HG02571 (cell line): Measurements from ENCODE around the gene FXYD1.

ENCODE experiments used
- ATAC-seq: cut with Tn5 transposase; IDR thresholded peaks from one replicate; pipeline ENCODE4 v1.9.1; 2021; ENCODE audit warnings: mild to moderate bottlenecking, moderate library complexity; ENCODE audit not compliant: unreplicated experiment

Gene FXYD1

DNA sequence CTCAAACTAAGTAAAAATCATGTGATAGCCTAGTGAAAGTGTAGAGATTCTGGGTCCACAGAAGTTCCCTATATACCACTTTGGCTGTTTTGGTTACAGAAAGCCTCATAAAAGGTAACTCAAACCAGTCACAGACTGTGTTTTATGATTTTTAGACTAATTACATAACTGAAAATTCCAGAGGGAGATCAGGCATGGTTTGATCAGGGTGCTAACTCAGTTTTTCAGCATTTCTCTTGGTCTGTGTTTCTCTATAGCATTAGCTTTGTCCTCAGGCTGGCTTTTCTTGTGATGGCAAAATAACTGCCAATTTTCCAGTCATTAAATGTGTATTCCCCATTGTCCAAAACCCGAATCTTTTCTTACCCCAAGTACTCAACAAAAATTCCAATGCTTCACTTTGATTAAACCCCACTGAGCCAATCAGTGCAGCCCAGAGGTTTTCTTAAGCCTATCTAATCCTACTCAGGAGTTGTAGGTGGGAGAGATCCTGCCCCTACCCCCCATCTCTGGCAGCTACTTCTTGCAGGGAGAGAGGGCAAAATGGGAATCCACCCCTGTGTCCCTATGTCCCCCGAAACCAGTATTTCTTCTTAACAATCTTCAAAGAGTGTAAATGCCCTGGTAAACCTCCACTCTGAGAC, 31.6 kb upstream of the FXYD1 start:
- ATAC-seq = no peak

DNA sequence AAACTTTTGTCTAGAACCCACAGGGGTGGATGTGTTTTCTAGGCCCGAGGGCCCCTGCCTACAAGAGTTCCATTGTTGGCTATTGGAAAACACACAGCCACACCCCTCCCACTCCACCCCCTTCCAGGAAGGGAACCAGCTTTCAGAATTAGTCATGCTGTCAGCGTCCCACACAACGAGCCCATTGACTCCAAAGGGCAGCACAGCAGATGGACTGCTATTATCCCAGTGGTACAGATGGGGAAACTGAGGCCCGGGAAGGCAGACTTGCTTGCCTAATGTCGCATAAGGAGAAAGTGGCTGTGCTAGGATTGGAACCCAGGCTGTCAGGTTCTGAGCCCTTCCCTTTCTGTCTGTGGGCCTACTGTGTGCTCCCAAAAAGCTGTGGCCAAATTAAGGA, 31.1 kb upstream of the FXYD1 start:
- ATAC-seq = no peak

DNA sequence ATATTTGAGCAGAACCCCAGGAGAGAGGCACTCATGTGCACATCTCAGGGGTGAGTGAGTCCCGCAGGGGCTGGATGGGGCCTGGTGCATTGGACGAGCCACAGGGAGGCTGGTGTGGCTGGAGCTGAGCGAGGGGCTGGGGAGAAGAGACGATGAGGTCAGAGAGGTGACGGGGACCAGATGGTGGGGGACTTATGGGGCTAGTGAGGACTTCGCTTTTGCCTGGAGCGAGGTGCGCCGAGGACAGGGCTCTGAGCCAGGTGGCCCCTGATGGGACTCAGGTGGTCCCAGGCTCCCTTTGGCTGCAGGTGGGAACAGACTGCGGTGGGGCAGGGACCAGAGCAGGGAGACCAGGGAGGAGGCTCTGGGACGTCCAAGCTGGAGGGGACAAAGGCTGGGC, 29.9 kb upstream of the FXYD1 start:
- ATAC-seq = no peak

DNA sequence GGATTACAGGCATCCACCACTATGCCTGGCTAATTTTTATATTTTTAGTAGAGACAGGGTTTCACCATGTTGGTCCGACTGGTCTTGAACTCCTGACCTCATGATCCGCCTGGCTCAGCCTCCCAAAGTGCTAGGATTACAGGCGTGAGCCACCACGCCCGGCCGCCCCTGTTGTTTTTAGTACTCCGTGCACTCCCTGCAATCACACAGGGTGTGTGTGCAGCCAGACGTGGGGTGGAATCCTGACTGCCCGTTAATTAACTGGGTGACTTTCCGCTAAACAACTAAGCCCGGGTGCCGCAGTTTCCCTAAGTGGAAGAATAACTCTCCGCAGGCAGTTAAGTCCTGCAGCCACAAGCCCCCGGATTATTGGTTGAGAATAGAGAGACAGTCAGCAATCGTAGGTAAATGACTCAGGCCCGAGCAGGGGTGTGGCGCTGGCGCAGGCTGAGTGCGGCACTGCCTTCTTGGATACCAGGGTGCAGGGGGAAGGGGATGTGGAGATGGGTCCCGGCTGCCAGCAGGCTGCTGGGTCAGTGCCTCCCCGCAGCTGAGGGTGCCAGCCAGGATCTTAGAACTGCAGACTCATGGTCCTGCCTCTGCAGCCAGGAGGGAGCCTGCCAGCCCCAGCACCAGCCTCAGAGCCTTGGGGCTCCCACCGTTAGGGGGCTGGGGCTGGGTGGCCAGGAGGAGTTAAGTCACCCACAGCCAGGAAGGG, 29.1 kb upstream of the FXYD1 start:
- no peak for ATAC-seq

DNA sequence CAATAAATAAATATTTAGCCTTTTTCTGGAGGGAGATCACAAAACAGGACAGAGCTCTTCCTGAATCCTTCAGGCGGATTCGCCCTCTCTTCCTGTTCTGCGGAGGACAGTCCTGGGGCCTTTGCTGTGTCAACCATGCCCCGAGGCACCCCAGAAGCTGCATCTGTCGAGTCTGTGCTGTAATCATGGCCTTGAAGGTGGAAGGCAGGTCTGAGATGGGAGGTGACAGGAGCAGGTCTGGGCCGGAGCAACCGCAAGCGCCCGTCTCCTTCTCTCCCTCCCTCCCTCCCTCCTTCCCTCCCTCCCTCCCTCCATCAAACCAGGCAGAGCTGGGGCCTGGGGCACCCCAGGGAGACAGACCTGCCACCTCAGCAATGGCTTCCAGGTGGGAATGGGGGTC, 27.6 kb upstream of the FXYD1 start:
- ATAC-seq = no peak

DNA sequence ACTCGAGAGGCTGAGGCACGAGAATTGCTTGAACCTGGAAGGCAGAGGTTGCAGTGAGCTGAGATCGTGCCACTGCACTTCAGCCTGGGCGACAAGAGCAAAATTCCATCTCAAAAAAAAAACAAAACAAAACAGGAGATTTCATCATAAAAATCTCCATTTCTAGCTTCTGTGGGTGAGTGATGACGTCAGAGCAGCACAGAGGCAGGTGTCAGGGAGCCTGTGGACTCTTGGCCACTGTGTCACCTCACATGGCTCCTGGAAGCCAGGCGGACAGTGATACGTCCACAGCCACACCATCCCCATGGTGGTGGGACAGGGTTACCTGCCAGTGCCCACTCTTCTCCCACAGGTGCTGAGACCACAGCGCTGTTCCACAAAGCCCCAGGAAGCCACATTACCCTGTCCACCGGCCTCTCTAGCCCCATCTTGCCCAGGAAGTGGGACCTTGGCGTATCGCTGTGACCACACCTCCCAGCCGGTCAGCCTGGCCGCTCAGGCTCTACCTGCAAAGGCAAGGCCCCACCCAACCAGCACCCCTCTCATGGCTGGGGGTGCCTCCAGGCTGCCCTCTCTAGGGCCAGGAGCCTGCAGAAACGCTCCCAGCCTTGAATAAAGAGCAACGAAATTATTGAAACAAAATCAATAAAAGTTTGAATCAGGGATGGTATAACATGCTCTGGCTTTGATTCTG, 25.5 kb upstream of the FXYD1 start:
- no peak for ATAC-seq

DNA sequence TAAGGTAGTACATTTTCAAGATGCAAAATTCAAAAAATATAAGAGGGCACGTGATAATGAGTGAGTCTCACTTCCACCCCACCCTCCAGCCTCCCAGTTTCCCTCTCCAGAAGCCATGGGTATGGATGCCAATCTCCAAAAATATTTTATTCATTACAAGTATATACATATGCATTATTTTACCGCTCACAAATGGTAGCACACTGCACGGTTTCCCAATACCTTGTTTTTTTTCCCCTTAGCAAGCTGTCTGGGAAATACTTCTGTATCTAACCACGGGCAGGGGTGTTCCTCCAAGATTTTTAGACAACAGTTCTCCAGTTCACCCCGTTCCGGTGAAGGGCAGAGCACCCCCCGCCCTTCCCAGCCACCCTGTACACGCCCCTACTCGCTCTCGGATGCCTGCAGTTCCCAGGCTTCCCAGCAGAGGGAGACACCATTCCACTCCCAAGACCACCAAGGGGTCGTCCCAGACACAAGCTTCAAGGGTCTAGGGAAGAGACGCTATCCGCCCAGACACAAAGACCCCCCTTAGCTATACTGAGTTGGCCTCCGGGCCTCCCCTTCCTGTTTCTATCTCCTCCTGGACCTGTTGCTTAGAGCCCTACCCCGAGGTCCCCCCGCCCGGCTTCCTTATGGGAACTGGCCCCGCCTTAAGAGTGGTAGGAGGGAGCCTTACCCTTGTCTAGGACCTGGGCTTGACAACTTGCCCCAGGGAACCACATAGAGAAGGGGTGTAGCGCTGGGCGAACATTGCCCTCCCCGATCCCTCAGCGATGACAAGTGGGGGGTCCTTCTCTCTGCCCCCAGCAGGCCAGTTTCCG, 24.1 kb upstream of the FXYD1 start:
- ATAC-seq = no peak

DNA sequence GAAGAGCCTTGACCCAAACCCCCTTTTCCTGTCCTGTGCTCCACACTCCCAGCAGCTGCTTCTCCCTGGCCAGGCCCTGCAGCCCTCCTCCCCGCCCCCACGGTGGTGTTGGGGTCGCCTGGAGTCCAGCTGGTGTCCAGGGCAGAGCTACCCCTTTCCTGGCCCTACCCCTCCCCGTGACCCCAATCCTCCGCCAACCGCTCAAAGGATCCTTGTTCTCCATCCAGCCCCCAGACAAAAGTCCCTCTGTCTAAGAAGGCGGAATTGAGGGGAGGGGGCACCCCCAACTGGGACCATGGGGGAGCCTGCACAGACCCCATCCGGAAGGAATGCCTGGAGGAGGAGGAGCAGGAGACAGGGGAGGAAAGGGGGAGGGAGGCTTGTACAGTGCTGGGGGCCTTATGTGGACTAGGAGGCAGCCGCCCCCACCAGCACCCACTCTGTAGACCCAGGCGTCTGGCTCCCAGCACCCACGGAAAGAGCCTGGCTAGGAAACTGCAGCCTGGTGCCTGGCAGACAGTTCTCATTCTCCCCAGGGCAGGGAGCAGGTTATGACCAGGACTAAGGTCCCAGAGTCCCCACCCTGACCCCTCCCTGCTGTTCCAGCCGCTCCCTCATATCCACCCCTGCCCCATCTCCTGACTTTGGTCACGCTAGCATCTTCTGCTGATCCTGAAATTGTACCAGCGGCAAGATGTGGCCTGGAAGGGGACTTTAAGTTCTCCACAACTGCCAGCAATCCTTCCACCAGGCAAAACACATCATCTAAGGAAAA, 23.3 kb upstream of the FXYD1 start, which contains the start of gene FXYD3:
Gene FXYD3, plus strand, starts transcription at position 647 of the 775 bp plus-strand sequence. CDS start 3,554 bp downstream, outside the sequence.
- no peak for ATAC-seq

DNA sequence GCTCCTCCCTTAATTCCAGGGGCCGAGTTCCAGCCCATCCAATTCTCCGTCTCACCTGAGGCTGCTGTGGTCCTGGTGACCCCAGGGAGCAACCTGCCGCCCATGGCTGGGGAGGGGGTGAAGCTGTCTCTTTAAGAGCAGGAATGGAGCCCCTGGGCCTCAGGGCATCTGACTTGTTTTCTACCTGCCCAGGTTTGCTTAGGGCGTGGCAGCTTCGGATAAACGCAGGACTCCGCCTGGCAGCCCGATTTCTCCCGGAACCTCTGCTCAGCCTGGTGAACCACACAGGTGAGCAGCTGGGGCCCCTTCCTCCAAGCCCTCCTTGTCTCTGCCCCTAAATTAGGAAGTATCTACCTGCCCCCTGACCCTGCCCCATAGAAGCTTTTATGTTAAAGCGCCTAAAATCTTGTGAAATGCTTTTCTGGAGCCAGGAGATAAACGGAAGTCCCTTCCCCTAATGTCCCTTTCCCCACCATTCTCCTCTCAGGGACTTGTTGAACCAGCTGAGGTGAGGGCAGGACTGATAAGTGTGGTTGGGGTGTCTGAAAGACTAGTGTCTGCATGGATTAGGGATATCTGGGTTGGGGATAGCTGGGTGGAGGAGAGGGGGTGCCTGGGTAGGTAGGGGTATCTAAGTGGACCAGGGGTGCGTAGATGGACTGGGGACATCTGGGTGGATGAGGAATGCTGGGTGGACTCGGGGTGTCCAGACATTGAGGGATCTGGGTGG, 22.4 kb upstream of the FXYD1 start:
- ATAC-seq = no peak

DNA sequence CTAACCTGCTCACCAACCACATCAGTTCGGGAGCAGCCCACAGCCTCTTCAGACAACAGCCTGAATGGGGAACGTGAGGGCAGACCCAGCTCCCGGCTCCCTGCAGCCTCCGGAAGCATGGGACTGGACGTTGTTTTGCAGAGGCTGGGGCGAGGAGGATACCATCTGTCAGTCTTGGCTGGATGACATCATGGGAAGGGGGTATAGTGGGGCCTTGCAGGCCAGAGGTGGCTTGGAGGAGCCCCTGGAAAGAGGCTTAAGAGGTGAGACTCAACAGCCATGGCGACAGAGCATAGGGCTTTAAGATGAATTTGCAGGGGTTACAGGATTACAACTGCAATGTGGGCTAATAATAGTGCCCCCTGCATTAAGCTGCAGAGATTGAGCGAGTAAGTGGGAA, 21.5 kb upstream of the FXYD1 start:
- ATAC-seq = no peak

DNA sequence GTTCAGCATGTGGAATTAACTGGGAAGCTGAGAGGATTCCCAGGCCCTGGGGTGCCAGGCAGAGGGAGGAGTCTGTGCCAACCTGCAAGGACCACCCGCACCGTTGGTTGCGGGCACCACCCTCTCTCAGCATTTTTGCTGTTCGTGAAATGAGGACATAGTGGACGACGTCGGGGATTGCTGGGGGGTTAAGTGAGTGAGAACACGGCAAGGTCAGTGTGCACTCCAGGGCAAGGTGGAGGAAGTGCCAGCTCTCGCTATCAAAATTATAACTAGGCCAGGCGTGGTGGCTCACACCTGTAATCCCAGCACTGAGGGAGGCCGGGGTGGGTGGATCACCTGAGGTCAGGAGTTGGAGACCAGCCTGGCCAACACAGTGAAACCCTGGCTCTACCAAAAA, 20.8 kb upstream of the FXYD1 start:
- ATAC-seq = no peak

DNA sequence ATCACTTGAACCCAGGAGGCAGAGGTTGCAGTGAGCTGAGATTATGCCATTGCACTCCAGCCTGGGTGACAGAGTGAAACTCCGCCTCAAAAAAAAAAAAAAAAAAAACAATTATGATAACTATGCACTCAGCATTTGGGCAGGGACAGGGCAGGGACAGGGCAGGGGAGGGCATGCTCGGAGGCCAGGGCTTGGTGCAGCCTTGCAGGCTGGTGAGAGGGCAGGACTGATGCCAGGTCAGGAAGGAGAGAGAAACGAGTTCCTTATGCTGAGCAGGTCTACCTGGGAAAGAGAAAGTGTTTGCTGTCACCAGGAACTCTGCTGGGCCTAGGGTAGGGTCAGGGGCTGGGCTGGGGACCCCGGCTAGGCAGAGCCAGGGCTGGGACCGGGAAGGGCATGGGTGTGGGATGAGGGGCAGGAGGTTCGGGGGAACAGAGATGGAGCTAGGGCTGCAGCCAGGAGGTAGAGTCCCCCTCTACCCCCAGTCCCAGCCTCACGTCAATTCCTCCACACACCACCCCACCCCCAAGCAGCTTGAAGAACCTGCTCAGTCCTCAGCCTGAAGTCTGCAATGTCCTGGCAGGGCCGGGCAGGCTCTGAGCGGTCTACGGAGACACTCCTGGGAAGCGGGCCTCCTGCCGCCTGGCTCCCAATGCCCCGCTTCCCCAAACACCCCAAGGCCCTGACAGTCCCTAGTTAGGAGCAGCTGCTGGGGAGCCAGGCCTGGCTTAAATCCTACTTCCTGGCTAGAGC, 20.2 kb upstream of the FXYD1 start:
- ATAC-seq = no peak

DNA sequence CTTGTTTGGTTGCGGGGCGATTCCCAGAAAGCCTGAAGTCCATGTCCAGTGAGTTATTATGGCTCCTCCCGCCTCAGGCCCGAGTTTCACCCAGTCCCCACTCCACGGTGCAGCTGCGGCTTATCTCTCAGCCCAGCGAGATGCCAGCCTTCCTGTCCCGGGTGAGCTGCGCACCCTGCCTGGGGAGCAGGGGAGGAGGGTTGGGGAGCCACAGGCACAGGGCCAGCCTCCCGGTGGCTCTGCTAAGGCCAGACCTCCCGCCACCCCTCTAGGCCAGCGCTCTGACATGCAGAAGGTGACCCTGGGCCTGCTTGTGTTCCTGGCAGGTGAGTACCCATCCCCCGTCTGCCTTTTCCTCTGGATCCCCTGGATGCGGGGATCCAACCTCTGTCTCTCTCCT, 19.5 kb upstream of the FXYD1 start:
- no peak for ATAC-seq

DNA sequence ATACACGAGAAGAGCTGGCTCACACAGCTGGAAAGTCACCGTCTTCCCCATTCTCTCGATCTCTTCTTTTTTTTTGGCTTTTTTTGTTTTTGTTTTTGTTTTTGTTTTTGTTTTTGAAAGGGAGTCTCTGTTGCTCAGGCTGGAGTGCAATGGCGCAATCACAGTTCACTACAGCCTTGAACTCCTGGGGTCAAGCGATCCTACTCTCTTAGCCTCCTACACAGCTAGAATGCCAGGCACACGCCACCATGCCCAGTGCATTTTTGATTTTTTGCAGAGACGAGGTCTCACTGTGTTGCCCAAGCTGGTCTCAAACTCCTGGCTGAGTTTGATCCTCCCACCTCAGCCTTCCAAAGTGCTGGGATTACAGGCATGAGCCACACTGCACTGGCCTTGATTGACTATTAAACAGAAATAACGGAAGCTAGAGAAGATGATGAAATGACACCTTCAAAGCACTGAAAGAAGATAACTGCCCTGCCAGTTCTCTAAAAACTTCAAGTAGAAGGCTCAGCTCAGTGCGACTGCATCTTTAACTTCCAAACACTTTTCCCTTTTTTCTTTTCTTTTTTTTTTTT, 19.0 kb upstream of the FXYD1 start:
- no peak for ATAC-seq

DNA sequence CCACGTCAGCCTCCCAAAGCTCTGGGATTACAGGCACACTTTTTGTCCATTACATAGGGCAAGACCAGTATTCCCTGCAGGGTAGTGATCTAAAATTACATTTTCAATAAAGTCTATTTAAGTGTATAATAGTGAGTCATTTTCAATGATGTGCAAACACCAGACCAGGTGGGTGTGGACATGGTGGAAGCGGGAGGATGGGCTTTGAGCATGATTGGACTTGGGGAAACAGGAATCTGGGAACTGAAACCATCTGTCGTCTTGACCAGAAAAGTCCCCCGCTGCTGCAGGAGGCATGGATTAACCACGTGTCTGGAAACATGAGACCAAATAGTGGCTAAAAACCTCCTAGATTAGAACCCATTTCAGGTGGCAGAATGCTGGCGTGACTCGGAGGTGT, 18.1 kb upstream of the FXYD1 start:
- no peak for ATAC-seq

DNA sequence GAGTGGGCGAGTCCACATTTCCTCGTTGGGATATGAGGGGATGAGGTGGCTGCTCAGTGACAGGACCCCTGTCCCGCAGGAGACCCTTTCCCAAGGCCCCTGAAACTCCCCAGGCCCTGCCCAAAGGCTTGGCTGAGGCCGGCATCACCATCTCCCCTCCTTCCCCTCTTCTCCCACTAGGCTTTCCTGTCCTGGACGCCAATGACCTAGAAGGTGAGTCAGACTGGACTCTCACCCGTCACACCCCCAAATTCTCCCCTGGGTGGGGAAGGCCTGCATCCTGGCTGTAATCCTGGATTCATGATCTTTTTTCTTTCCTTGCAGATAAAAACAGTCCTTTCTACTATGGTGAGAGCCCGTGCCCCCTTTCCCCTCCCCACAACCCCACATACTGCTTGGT, 17.7 kb upstream of the FXYD1 start:
- ATAC-seq = no peak

DNA sequence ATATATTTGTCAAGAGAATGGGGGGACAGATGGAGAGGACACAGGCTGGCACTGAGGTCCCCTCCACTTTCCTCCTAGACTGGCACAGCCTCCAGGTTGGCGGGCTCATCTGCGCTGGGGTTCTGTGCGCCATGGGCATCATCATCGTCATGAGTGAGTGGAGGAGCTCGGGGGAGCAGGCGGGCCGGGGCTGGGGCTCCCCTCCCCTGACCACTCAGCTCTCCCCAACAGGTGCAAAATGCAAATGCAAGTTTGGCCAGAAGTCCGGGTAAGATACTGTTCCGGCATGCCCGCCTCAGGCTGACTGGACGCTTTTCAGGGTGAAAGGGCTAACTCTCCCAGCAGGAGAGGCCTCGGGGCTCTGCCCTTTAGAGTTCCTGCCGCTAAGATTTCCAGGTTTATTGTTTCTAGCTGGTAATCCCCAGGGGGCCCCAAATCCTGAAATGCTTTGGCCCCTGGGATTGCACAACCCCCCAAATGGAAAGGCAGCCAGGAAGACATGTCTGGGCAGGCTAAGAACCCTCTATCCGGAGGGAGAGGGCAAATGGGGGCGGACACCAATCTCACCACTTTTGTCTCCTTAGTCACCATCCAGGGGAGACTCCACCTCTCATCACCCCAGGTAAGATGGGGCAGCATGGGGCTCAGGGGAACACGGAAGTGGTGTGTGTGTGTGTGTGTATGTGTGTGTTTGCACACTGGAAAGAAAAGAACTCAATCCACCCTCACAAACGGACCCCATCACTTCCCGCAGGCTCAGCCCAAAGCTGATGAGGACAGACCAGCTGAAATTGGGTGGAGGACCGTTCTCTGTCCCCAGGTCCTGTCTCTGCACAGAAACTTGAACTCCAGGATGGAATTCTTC, 15.7 kb upstream of the FXYD1 start:
- no peak for ATAC-seq

DNA sequence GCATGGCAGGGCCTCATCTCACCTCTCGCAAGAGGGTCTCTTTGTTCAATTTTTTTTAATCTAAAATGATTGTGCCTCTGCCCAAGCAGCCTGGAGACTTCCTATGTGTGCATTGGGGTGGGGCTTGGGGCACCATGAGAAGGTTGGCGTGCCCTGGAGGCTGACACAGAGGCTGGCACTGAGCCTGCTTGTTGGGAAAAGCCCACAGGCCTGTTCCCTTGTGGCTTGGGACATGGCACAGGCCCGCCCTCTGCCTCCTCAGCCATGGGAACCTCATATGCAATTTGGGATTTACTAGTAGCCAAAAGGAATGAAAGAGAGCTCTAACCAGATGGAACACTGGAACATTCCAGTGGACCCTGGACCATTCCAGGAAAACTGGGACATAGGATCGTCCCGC, 15.1 kb upstream of the FXYD1 start:
- ATAC-seq = no peak
